Measurements from ENCODE around the gene ALDH2.
A peak's percentile ranks its signal among the peaks of the same experiment; 100 is the strongest.

ALDH2 gene

GRCh38 chr12:111785651-111786050, 18.9 kb downstream of the ALDH2 start:
- Mint-ChIP-seq H3K27ac (no peak overlapping the region), H3K4me1 (no peaks in the 10 kb centered on the region), H3K9me3 (no peaks in the 10 kb centered on the region), H3K4me3 (no peak overlapping the region), H3K36me3 (peaks cover 8% of the 10 kb centered on the region), H3K27me3 (no peaks in the 10 kb centered on the region)
- ATAC-seq (ENCODE audit: low read depth) (no peak), DNase-seq (ENCODE audit: low spot score in 2 of 2) (no peak)

GRCh38 chr12:111788178-111788654, 21.5 kb downstream of the ALDH2 start:
- DNase-seq (ENCODE audit: low spot score in 2 of 2) (peak in 1 of 2 donors; percentile 23), ATAC-seq (ENCODE audit: low read depth) (peak; percentile 66)
- Mint-ChIP-seq H3K4me3 (no peak overlapping the region), H3K9me3 (no peaks in the 10 kb centered on the region), H3K36me3 (peaks cover 6% of the 10 kb centered on the region), H3K27me3 (no peaks in the 10 kb centered on the region), H3K27ac (no peak overlapping the region), H3K4me1 (no peaks in the 10 kb centered on the region)

GRCh38 chr12:111789779-111790178, 23.0 kb downstream of the ALDH2 start:
- Mint-ChIP-seq H3K4me3 (no peak overlapping the region), H3K9me3 (no peaks in the 10 kb centered on the region), H3K27ac (no peak overlapping the region), H3K36me3 (peaks cover 6% of the 10 kb centered on the region), H3K4me1 (no peaks in the 10 kb centered on the region), H3K27me3 (no peaks in the 10 kb centered on the region)
- DNase-seq (ENCODE audit: low spot score in 2 of 2) (no peak), ATAC-seq (ENCODE audit: low read depth) (no peak)

GRCh38 chr12:111791507-111791906, 24.8 kb downstream of the ALDH2 start:
- DNase-seq (ENCODE audit: low spot score in 2 of 2) (no peak), ATAC-seq (ENCODE audit: low read depth) (no peak)
- no peak overlapping the region for H3K4me3 Mint-ChIP-seq
- H3K27ac Mint-ChIP-seq = no peak overlapping the region
- H3K36me3 Mint-ChIP-seq = peaks cover 6% of the 10 kb centered on the region
- H3K4me1 Mint-ChIP-seq = no peaks in the 10 kb centered on the region
- H3K27me3 Mint-ChIP-seq = no peaks in the 10 kb centered on the region
- H3K9me3 Mint-ChIP-seq = no peaks in the 10 kb centered on the region

DNA sequence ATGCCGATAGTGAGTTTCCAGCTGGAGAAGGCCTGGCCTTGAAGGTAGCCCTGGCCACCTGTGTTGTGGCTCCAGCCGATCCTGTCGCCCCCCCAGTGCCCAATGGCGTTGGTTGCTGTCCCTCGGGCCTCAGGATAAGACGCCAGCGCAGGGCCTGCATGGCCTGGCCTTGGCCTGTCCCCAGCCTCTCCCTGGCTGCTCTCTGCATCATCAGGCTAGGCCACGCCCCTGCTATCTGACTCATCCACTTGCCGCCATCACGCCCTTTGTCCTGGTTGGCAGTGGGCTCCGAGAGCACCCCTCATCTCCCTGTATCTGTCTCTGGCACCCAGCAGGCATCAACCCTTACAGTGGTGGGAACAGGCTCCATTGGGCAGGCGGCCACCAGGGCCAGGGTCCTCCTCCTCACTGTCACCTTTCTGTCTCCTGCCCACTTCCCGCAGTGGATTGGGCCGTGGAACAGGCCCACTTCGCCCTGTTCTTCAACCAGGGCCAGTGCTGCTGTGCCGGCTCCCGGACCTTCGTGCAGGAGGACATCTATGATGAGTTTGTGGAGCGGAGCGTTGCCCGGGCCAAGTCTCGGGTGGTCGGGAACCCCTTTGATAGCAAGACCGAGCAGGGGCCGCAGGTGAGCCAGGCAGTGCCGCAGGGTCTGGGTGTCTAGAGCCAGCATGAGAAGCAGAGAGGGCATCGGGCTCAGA, 25.6 kb downstream of the ALDH2 start:
- Mint-ChIP-seq H3K9me3 (no peaks in the 10 kb centered on the region), H3K4me1 (no peaks in the 10 kb centered on the region), H3K4me3 (no peak overlapping the region), H3K36me3 (peaks cover 6% of the 10 kb centered on the region), H3K27ac (no peak overlapping the region), H3K27me3 (no peaks in the 10 kb centered on the region)
- DNase-seq (ENCODE audit: low spot score in 2 of 2) (no peak), ATAC-seq (ENCODE audit: low read depth) (no peak)

- Mint-ChIP-seq H3K9me3 (no peaks in the 10 kb centered on the region), H3K27me3 (no peaks in the 10 kb centered on the region), H3K27ac (no peak overlapping the region), H3K4me1 (no peaks in the 10 kb centered on the region), H3K4me3 (no peak overlapping the region), H3K36me3 (peaks cover 6% of the 10 kb centered on the region)
- ATAC-seq (ENCODE audit: low read depth) = no peak
- no peak for DNase-seq (ENCODE audit: low spot score in 2 of 2)
These were observed 26.1 kb downstream of the ALDH2 start for GRCh38 chr12:111792856-111793235.

GRCh38 chr12:111798182-111798581, 31.4 kb downstream of the ALDH2 start:
- H3K4me1 Mint-ChIP-seq = no peaks in the 10 kb centered on the region
- ATAC-seq (ENCODE audit: low read depth) (no peak), DNase-seq (ENCODE audit: low spot score in 2 of 2) (no peak)
- H3K36me3 Mint-ChIP-seq = peaks cover 11% of the 10 kb centered on the region
- no peaks in the 10 kb centered on the region for H3K27me3 Mint-ChIP-seq
- no peak overlapping the region for H3K4me3 Mint-ChIP-seq
- no peak overlapping the region for H3K27ac Mint-ChIP-seq
- H3K9me3 Mint-ChIP-seq = no peaks in the 10 kb centered on the region

GRCh38 chr12:111799758-111800157, 33.0 kb downstream of the ALDH2 start:
- H3K36me3 Mint-ChIP-seq = peaks cover 11% of the 10 kb centered on the region
- no peaks in the 10 kb centered on the region for H3K9me3 Mint-ChIP-seq
- no peaks in the 10 kb centered on the region for H3K27me3 Mint-ChIP-seq
- no peak overlapping the region for H3K4me3 Mint-ChIP-seq
- ATAC-seq (ENCODE audit: low read depth) (no peak), DNase-seq (ENCODE audit: low spot score in 2 of 2) (no peak)
- no peaks in the 10 kb centered on the region for H3K4me1 Mint-ChIP-seq
- H3K27ac Mint-ChIP-seq = no peak overlapping the region

DNA sequence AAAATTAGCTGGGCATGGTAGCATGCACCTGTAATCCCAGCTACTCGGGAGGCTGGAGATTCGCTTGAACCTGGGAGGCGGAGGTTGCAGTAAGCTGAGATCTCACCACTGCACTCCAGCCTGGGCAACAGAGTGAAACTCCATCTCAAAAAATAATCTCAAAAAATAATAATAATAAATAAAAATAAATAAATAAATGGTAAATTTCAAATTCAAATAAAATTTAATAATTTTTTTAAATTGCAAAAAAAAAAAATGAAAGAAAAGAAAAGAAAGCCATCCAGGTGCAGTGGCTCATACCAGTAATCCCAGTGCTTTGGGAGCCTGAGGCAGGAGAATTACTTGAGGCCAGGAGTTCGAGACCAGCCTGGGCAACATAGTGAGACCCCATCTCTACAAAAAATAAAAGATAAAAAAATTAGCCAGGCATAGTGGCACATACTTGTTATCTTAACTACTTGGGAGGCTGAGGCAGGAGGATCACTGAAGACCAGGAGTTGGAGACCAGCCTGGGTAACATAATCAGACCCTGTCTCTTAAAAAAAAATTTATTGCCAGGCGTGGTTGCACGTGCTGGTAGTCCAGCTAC, 36.4 kb downstream of the ALDH2 start:
- Mint-ChIP-seq H3K9me3 (no peaks in the 10 kb centered on the region), H3K4me3 (no peak overlapping the region)

GRCh38 chr12:111803851-111804250, 37.1 kb downstream of the ALDH2 start:
- no peak for ATAC-seq (ENCODE audit: low read depth)
- H3K4me1 Mint-ChIP-seq = peaks cover 4% of the 10 kb centered on the region
- no peak overlapping the region for H3K4me3 Mint-ChIP-seq
- no peaks in the 10 kb centered on the region for H3K9me3 Mint-ChIP-seq
- peaks cover 11% of the 10 kb centered on the region for H3K36me3 Mint-ChIP-seq
- DNase-seq (ENCODE audit: low spot score in 2 of 2) = no peak
- H3K27ac Mint-ChIP-seq = no peak overlapping the region
- H3K27me3 Mint-ChIP-seq = no peaks in the 10 kb centered on the region

More for the DNA sequence above, 36.4 kb downstream of the ALDH2 start:
- Mint-ChIP-seq H3K27ac (no peak overlapping the region), H3K27me3 (no peaks in the 10 kb centered on the region), H3K4me1 (peaks cover 4% of the 10 kb centered on the region), H3K36me3 (peaks cover 13% of the 10 kb centered on the region)
- no peak for ATAC-seq (ENCODE audit: low read depth)
- no peak for DNase-seq (ENCODE audit: low spot score in 2 of 2)

- Mint-ChIP-seq H3K4me3 (no peak overlapping the region), H3K27me3 (no peaks in the 10 kb centered on the region), H3K9me3 (no peaks in the 10 kb centered on the region), H3K36me3 (peaks cover 4% of the 10 kb centered on the region), H3K4me1 (peaks cover 4% of the 10 kb centered on the region), H3K27ac (no peak overlapping the region)
- ATAC-seq (ENCODE audit: low read depth) = no peak
- no peak for DNase-seq (ENCODE audit: low spot score in 2 of 2)
These were observed 39.6 kb downstream of the ALDH2 start for GRCh38 chr12:111806304-111806703.

DNA sequence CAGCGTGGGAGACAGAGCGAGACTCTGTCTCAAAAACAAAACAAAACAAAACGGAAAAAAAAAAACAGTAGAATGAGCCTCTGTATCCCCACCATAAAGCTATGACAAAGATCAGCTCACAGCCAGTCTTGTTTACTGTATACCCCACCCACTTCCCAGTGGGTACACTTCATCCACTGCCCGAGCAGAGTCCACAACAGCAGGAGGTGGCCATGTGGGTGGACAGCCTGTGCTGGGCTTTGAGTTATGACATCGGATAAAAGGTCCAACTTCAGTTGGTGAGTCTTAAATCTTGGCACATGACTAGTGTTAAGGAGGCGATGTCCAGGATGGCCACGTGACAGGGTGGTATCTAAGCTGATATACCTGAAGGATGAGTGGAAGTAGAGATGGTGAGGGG, 40.5 kb downstream of the ALDH2 start:
- H3K4me3 Mint-ChIP-seq = no peak overlapping the region
- no peaks in the 10 kb centered on the region for H3K9me3 Mint-ChIP-seq
- ATAC-seq (ENCODE audit: low read depth) = no peak
- peaks cover 4% of the 10 kb centered on the region for H3K4me1 Mint-ChIP-seq
- DNase-seq (ENCODE audit: low spot score in 2 of 2) = no peak
- H3K36me3 Mint-ChIP-seq = peaks cover 4% of the 10 kb centered on the region
- no peaks in the 10 kb centered on the region for H3K27me3 Mint-ChIP-seq
- no peak overlapping the region for H3K27ac Mint-ChIP-seq

DNA sequence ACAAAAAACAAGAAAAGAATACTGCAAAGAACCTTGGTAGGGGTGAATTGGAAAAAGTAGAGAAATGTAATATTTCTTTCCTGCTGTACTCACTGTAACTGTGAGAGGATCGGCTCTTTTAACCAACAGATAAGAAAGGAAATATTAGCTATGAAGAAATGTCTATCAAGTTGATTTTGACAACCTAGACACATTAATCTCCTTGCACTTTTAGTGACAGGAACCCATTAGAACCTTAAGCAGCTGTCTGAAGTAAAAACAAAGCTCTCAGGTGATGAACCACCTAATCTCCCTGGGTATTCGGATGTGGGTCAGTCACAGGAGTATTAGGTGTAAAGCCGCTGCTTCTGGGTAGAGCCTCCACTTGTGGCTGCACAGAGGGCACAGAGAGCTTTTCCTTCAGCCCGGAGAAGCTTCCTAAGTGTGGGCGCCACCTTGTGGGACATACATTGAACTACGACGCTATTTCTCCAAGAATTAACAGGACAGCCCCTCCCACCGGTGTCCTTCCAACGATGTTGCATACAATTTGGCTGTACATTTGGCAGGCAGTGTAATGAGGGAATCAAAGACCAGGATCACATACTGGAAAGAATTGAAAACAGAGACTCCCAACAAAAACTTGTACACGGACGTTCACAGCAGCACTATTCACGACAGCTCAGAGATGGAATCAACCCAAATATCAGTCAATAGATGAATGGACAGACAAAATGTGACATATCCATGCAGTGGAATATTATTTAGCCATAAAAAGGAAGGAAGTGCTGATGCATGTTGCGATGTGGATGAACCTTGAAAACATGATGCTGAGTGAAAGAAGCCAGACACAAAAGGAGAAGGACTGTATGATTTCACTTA, 46.4 kb downstream of the ALDH2 start:
- Mint-ChIP-seq H3K27me3 (no peaks in the 10 kb centered on the region), H3K36me3 (no peaks in the 10 kb centered on the region), H3K27ac (no peak overlapping the region), H3K4me3 (no peak overlapping the region), H3K4me1 (peaks cover 10% of the 10 kb centered on the region), H3K9me3 (peaks cover 3% of the 10 kb centered on the region)
- peak; percentile 92 for ATAC-seq (ENCODE audit: low read depth)
- DNase-seq (ENCODE audit: low spot score in 2 of 2) = peak; percentile 59 to 61

GRCh38 chr12:111816065-111816615, 49.4 kb downstream of the ALDH2 start:
- Mint-ChIP-seq H3K36me3 (peaks cover 1% of the 10 kb centered on the region), H3K4me1 (peaks cover 10% of the 10 kb centered on the region), H3K27me3 (peaks cover 4% of the 10 kb centered on the region), H3K9me3 (peaks cover 3% of the 10 kb centered on the region), H3K4me3 (no peak overlapping the region), H3K27ac (no peak overlapping the region)
- ATAC-seq (ENCODE audit: low read depth) (no peak), DNase-seq (ENCODE audit: low spot score in 2 of 2) (no peak)

Data from memory B cell (primary cell).